ENCODE results near the gene CRTC3.
A peak's percentile ranks its signal among the peaks of the same experiment; 100 is the strongest.
"Not testable (repeated sequence)": the region's sequence is repeated elsewhere in the genome, so short reads cannot be mapped to it uniquely, and the experiment has no call there.

Gene CRTC3

GRCh38 chr15:90519688-90520087 is 10.0 kb upstream of the CRTC3 start:
- H3K4me3 ChIP-seq (ENCODE audit: control insufficient read depth, low read depth, low read length), result no peak overlapping the region
- no peak for TF ChIP-seq CTCF (conservative IDR thresholded peaks at IDR 0.05; ENCODE audit: control insufficient read depth, insufficient read depth, low read depth, low read length)
- peak; percentile 57 for DNase-seq (ENCODE audit: low read depth)

GRCh38 chr15:90520365-90520764 is 9.4 kb upstream of the CRTC3 start:
- no peak overlapping the region for H3K4me3 ChIP-seq (ENCODE audit: control insufficient read depth, low read depth, low read length)
- no peak for DNase-seq (ENCODE audit: low read depth)
- TF ChIP-seq CTCF (conservative IDR thresholded peaks at IDR 0.05; ENCODE audit: control insufficient read depth, insufficient read depth, low read depth, low read length), result no peak

- no peak for DNase-seq (ENCODE audit: low read depth)
- no peak for TF ChIP-seq CTCF (conservative IDR thresholded peaks at IDR 0.05; ENCODE audit: control insufficient read depth, insufficient read depth, low read depth, low read length)
- no peak overlapping the region for H3K4me3 ChIP-seq (ENCODE audit: control insufficient read depth, low read depth, low read length)
Measured at GRCh38 chr15:90523373-90523772, 6.3 kb upstream of the CRTC3 start.

GRCh38 chr15:90524018-90524803 is 5.5 kb upstream of the CRTC3 start:
- peak; percentile 42 for DNase-seq (ENCODE audit: low read depth)
- H3K4me3 ChIP-seq (ENCODE audit: control insufficient read depth, low read depth, low read length), result not testable (repeated sequence)

GRCh38 chr15:90529011-90529370 is 732 bp upstream of the CRTC3 start:
- DNase-seq (ENCODE audit: low read depth), result no peak
- peak overlapping the region; percentile 52 for H3K4me3 ChIP-seq (ENCODE audit: control insufficient read depth, low read depth, low read length)
- no peak for TF ChIP-seq CTCF (conservative IDR thresholded peaks at IDR 0.05; ENCODE audit: control insufficient read depth, insufficient read depth, low read depth, low read length)

GRCh38 chr15:90530250-90531051 is 728 bp downstream of the CRTC3 start:
- peak overlapping the region; percentile 80 for H3K4me3 ChIP-seq (ENCODE audit: control insufficient read depth, low read depth, low read length)
- peak; percentile 21 for DNase-seq (ENCODE audit: low read depth)
- TF ChIP-seq CTCF (conservative IDR thresholded peaks at IDR 0.05; ENCODE audit: control insufficient read depth, insufficient read depth, low read depth, low read length), result no peak

- DNase-seq (ENCODE audit: low read depth), result no peak
- peak overlapping the region; percentile 80 for H3K4me3 ChIP-seq (ENCODE audit: control insufficient read depth, low read depth, low read length)
- TF ChIP-seq CTCF (conservative IDR thresholded peaks at IDR 0.05; ENCODE audit: control insufficient read depth, insufficient read depth, low read depth, low read length), result no peak
Measured at GRCh38 chr15:90531147-90531546, 1.4 kb downstream of the CRTC3 start.
